MCF 10A (cell line): ENCODE results near the gene PAPLN. TPM values are rescaled to one million over a fixed set of nuclear protein-coding genes. Genes with fewer than 3 reads are reported as not detected.

Experiments
- BruUV-seq: library from RNA; stranded (reverse); fragments of 400-500 nt; replicated peaks from 2 replicates; lab custom pipeline; 2021; lab: Mats Ljungman, UMichigan
- CTCF ChIA-PET: fragments of 300-600 bp; sonication (Branson Sonifier 250); formaldehyde crosslinking; extraction: SDS; loops from one replicate; lab custom pipeline; 2021; ENCODE audit warnings: antibody characterized with exemption, inconsistent platforms; lab: Yijun Ruan, JAX
- POLR2A ChIA-PET: fragments of 300-600, 350-650 bp; sonication (Branson Sonifier 250); formaldehyde crosslinking; extraction: SDS; loops from one replicate; lab custom pipeline; 2020; ENCODE audit warnings: antibody characterized with exemption, inconsistent platforms; lab: Yijun Ruan, JAX
- DNase-seq: peaks from one replicate; pipeline ENCODE4 v3.0.0-alpha.2; 2018; ENCODE audit not compliant: unreplicated experiment
- H3K27ac Mint-ChIP-seq: one replicate; pipeline ENCODE4 v1.8.0; 2022; ENCODE audit warnings: mild to moderate bottlenecking, low read depth, mixed read lengths; ENCODE audit not compliant: unreplicated experiment
- H3K27me3 Mint-ChIP-seq: one replicate; pipeline ENCODE4 v1.8.0; 2022; ENCODE audit warnings: mixed read lengths; ENCODE audit not compliant: insufficient read depth, unreplicated experiment
- H3K36me3 Mint-ChIP-seq: one replicate; pipeline ENCODE4 v1.8.0; 2022; ENCODE audit warnings: mild to moderate bottlenecking, moderate library complexity, mixed read lengths; ENCODE audit not compliant: insufficient read depth, unreplicated experiment
- H3K4me1 Mint-ChIP-seq: one replicate; pipeline ENCODE4 v1.8.0; 2022; ENCODE audit warnings: mixed read lengths; ENCODE audit not compliant: insufficient read depth, unreplicated experiment
- H3K4me3 Mint-ChIP-seq: one replicate; pipeline ENCODE4 v1.8.0; 2022; ENCODE audit warnings: mild to moderate bottlenecking, moderate library complexity, mixed read lengths; ENCODE audit not compliant: unreplicated experiment
- H3K9me3 Mint-ChIP-seq: one replicate; pipeline ENCODE4 v1.8.0; 2022; ENCODE audit warnings: mixed read lengths; ENCODE audit not compliant: unreplicated experiment
- CTCF ChIP-seq: fragments of 200-600 bp; IDR thresholded peaks from one replicate; pipeline ENCODE4 v1.8.0; 2022; ENCODE audit warnings: antibody characterized with exemption, mild to moderate bottlenecking; ENCODE audit not compliant: unreplicated experiment
- intact Hi-C: fragments of 100-400 bp; cut with micrococcal nuclease; formaldehyde crosslinking; loops from 2 replicates; pipeline ENCODE4 v1.14.1; 2022
- total RNA-seq: library from RNA; stranded (reverse); gene quantifications from 2 replicates; pipeline ENCODE4 v1.2.3, GENCODE V29; 2022

PAPLN gene
- total RNA-seq, 1 experiment from 2014 or later, result 2.8 TPM

- ChIA-PET CTCF (interaction anchor here (0.6 to 1.5 kb wide), 2 partner anchors 64 to 553 kb away, joined by 3 to 4 read pairs; no protein-coding TSS in a partner anchor), POLR2A (no interaction called here)
- no peaks in the 10 kb centered on the region for H3K36me3 Mint-ChIP-seq
- DNase-seq, result no peak
- no peaks in the 10 kb centered on the region for H3K9me3 Mint-ChIP-seq
- BruUV-seq, result no TSS peak
- peak overlapping the region; percentile 70 for H3K4me3 Mint-ChIP-seq
- H3K4me1 Mint-ChIP-seq, result peaks cover 36% of the 10 kb centered on the region
- intact Hi-C loops, result no loop called here
- no peak for TF ChIP-seq CTCF
- no peak overlapping the region for H3K27ac Mint-ChIP-seq
- H3K27me3 Mint-ChIP-seq, result peaks cover 55% of the 10 kb centered on the region
These were observed 521 bp upstream of the PAPLN start for GRCh38 chr14:73236752-73237218.

GRCh38 chr14:73237786-73238423 is 599 bp downstream of the PAPLN start:
- ChIA-PET CTCF (interaction anchor here (0.7 kb wide), 1 partner anchor 49 kb away, joined by 3 read pairs; no protein-coding TSS in a partner anchor), POLR2A (interaction anchor here (0.7 to 1.9 kb wide), 11 partner anchors 13 to 781 kb away, joined by 3 to 7 read pairs (median 4); partner anchors contain the start of genes BBOF1, ENTPD5, NUMB and RIOX1)
- DNase-seq, result no peak
- Mint-ChIP-seq H3K4me3 (peak overlapping the region; percentile 70), H3K4me1 (peaks cover 43% of the 10 kb centered on the region), H3K27me3 (peaks cover 46% of the 10 kb centered on the region), H3K9me3 (no peaks in the 10 kb centered on the region), H3K36me3 (no peaks in the 10 kb centered on the region), H3K27ac (peak overlapping the region; percentile 19)
- no TSS peak for BruUV-seq
- intact Hi-C loops, result loop anchor here (1.0 kb wide), 1 partner anchor 10 kb away; no protein-coding TSS in a partner anchor
- TF ChIP-seq CTCF, result no peak

GRCh38 chr14:73238424-73238852 is 1.1 kb downstream of the PAPLN start:
- Mint-ChIP-seq H3K4me1 (peaks cover 44% of the 10 kb centered on the region), H3K27ac (peak overlapping the region; percentile 19), H3K36me3 (no peaks in the 10 kb centered on the region), H3K9me3 (no peaks in the 10 kb centered on the region), H3K27me3 (peaks cover 41% of the 10 kb centered on the region), H3K4me3 (peak overlapping the region; percentile 70)
- TF ChIP-seq CTCF, result no peak
- POLR2A ChIA-PET, result interaction anchor here (0.7 to 1.9 kb wide), 12 partner anchors 13 to 780 kb away, joined by 3 to 7 read pairs (median 4); partner anchors contain the start of genes BBOF1, ENTPD5, NUMB and RBM25
- CTCF ChIA-PET, result interaction anchor here (0.7 kb wide), 1 partner anchor 50 kb away, joined by 3 read pairs; no protein-coding TSS in a partner anchor
- intact Hi-C loops, result loop anchor here (1.0 kb wide), 1 partner anchor 10 kb away; no protein-coding TSS in a partner anchor
- no TSS peak for BruUV-seq
- peak; percentile 85 for DNase-seq

GRCh38 chr14:73238941-73239340 is 1.6 kb downstream of the PAPLN start:
- DNase-seq, result no peak
- ChIA-PET POLR2A (interaction anchor here (0.5 to 1.9 kb wide), 18 partner anchors 14 to 780 kb away, joined by 3 to 7 read pairs (median 3); partner anchors contain the start of genes BBOF1, ENTPD5, NUMB and RBM25), CTCF (interaction anchor here (0.7 to 0.9 kb wide), 2 partner anchors 33 to 50 kb away, joined by 3 to 5 read pairs; no protein-coding TSS in a partner anchor)
- intact Hi-C loops, result loop anchor here (1.0 kb wide), 1 partner anchor 11 kb away; no protein-coding TSS in a partner anchor
- Mint-ChIP-seq H3K4me1 (peaks cover 44% of the 10 kb centered on the region), H3K27ac (peak overlapping the region; percentile 19), H3K9me3 (no peaks in the 10 kb centered on the region), H3K36me3 (no peaks in the 10 kb centered on the region), H3K4me3 (peak overlapping the region; percentile 70), H3K27me3 (peaks cover 36% of the 10 kb centered on the region)
- BruUV-seq, result no TSS peak
- TF ChIP-seq CTCF, result no peak
